ENCODE data around the gene DTNB.

DNA sequence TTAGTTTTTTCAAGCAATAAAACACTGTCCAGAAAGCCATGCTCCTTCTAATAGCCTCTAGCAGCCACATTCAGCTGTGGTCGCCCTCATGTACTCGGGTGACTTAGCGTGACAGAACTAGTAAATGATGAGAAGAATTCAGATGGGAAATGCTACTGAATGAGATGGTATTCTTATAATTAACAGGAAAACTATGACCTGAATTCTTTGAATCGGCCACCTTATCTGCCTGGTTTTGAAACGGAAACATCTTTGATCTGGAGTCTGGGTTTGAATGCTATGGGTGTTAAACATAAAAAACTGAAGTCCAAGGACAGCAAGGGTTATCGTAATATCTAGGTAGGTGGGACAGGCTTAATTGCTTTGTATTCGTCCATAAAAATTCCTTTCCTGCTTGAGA is 192.8 kb downstream of the DTNB start:
- TF ChIP-seq POLR2AphosphoS5 (IDR thresholded peaks at IDR 0.05; ENCODE audit: borderline replicate concordance, low read depth, low read length) (no peak), EZH2 (IDR thresholded peaks at IDR 0.05) (no peak), FOXP2 (optimal IDR thresholded peaks at IDR 0.05; ENCODE audit: control extremely low read depth, extremely low read length, insufficient read depth) (no peak)
